ENCODE data around the gene HMX1. TPM values are rescaled to one million over a fixed set of nuclear protein-coding genes. Genes with fewer than 3 reads are reported as not detected.

HMX1 gene
- total RNA-seq, 1 experiment from 2014 or later = not detected

- Mint-ChIP-seq H3K4me3 (ENCODE audit: unreplicated experiment) (no peak overlapping the region), H3K36me3 (ENCODE audit: insufficient read depth, unreplicated experiment) (no peaks in the 10 kb centered on the region), H3K27me3 (ENCODE audit: insufficient read depth, unreplicated experiment) (peaks cover 29% of the 10 kb centered on the region), H3K4me1 (ENCODE audit: insufficient read depth, unreplicated experiment) (no peaks in the 10 kb centered on the region), H3K27ac (ENCODE audit: low read depth, unreplicated experiment) (no peak overlapping the region), H3K9me3 (ENCODE audit: unreplicated experiment) (peaks cover 13% of the 10 kb centered on the region)
- ChIA-PET CTCF (no interaction called here), POLR2A (no interaction called here)
- DNase-seq (ENCODE audit: unreplicated experiment) = no peak
- TF ChIP-seq CTCF (IDR thresholded peaks at IDR 0.05; ENCODE audit: unreplicated experiment) = no peak
- intact Hi-C loops (cut with micrococcal nuclease) = no loop called here
- BruUV-seq (replicated peaks) = no TSS peak
Measured at GRCh38 chr4:8906668-8906970, 35.0 kb upstream of the HMX1 start.

GRCh38 chr4:8905773-8906667 is 34.4 kb upstream of the HMX1 start:
- intact Hi-C loops (cut with micrococcal nuclease) = no loop called here
- Mint-ChIP-seq H3K27ac (ENCODE audit: low read depth, unreplicated experiment) (no peak overlapping the region), H3K36me3 (ENCODE audit: insufficient read depth, unreplicated experiment) (no peaks in the 10 kb centered on the region), H3K9me3 (ENCODE audit: unreplicated experiment) (peaks cover 18% of the 10 kb centered on the region), H3K4me3 (ENCODE audit: unreplicated experiment) (no peak overlapping the region), H3K4me1 (ENCODE audit: insufficient read depth, unreplicated experiment) (no peaks in the 10 kb centered on the region), H3K27me3 (ENCODE audit: insufficient read depth, unreplicated experiment) (peaks cover 29% of the 10 kb centered on the region)
- no peak for TF ChIP-seq CTCF (IDR thresholded peaks at IDR 0.05; ENCODE audit: unreplicated experiment)
- no TSS peak for BruUV-seq (replicated peaks)
- ChIA-PET POLR2A (interaction anchor here (0.7 kb wide), 1 partner anchor 11 kb away, joined by 3 read pairs; no protein-coding TSS in a partner anchor), CTCF (interaction anchor here (1.6 kb wide), 1 partner anchor 11 kb away, joined by 12 read pairs; no protein-coding TSS in a partner anchor)
- DNase-seq (ENCODE audit: unreplicated experiment) = no peak

- POLR2A ChIA-PET = interaction anchor here (0.7 kb wide), 1 partner anchor 11 kb away, joined by 3 read pairs; no protein-coding TSS in a partner anchor
- no peaks in the 10 kb centered on the region for H3K4me1 Mint-ChIP-seq (ENCODE audit: insufficient read depth, unreplicated experiment)
- CTCF ChIA-PET = interaction anchor here (0.8 to 1.6 kb wide), 2 partner anchors 12 to 16 kb away, joined by 3 to 12 read pairs; no protein-coding TSS in a partner anchor
- no peaks in the 10 kb centered on the region for H3K36me3 Mint-ChIP-seq (ENCODE audit: insufficient read depth, unreplicated experiment)
- BruUV-seq (replicated peaks) = no TSS peak
- intact Hi-C loops (cut with micrococcal nuclease) = no loop called here
- no peak overlapping the region for H3K27ac Mint-ChIP-seq (ENCODE audit: low read depth, unreplicated experiment)
- no peak for DNase-seq (ENCODE audit: unreplicated experiment)
- H3K4me3 Mint-ChIP-seq (ENCODE audit: unreplicated experiment) = no peak overlapping the region
- peaks cover 29% of the 10 kb centered on the region for H3K27me3 Mint-ChIP-seq (ENCODE audit: insufficient read depth, unreplicated experiment)
- TF ChIP-seq CTCF (IDR thresholded peaks at IDR 0.05; ENCODE audit: unreplicated experiment) = no peak
- H3K9me3 Mint-ChIP-seq (ENCODE audit: unreplicated experiment) = peaks cover 18% of the 10 kb centered on the region
Measured at GRCh38 chr4:8905226-8905772, 33.7 kb upstream of the HMX1 start.

- POLR2A ChIA-PET = no interaction called here
Measured at GRCh38 chr4:8904666-8905065, 33.0 kb upstream of the HMX1 start.

More at GRCh38 chr4:8904666-8905065, 33.0 kb upstream of the HMX1 start:
- no peak for TF ChIP-seq CTCF (IDR thresholded peaks at IDR 0.05; ENCODE audit: unreplicated experiment)
- no peaks in the 10 kb centered on the region for H3K4me1 Mint-ChIP-seq (ENCODE audit: insufficient read depth, unreplicated experiment)
- H3K27ac Mint-ChIP-seq (ENCODE audit: low read depth, unreplicated experiment) = no peak overlapping the region
- no TSS peak for BruUV-seq (replicated peaks)
- DNase-seq (ENCODE audit: unreplicated experiment) = no peak
- H3K4me3 Mint-ChIP-seq (ENCODE audit: unreplicated experiment) = no peak overlapping the region
- H3K9me3 Mint-ChIP-seq (ENCODE audit: unreplicated experiment) = peaks cover 18% of the 10 kb centered on the region
- intact Hi-C loops (cut with micrococcal nuclease) = no loop called here
- peaks cover 29% of the 10 kb centered on the region for H3K27me3 Mint-ChIP-seq (ENCODE audit: insufficient read depth, unreplicated experiment)
- H3K36me3 Mint-ChIP-seq (ENCODE audit: insufficient read depth, unreplicated experiment) = no peaks in the 10 kb centered on the region
- CTCF ChIA-PET = interaction anchor here (0.8 to 1.6 kb wide), 2 partner anchors 13 to 16 kb away, joined by 3 to 12 read pairs; no protein-coding TSS in a partner anchor
